K562 (cell line): ENCODE results near the gene SURF6. TPM values are rescaled to one million over a fixed set of nuclear protein-coding genes. Genes with fewer than 3 reads are reported as not detected.

Experiments
- ATF7 ChIP-seq: fragments of 450-650 bp; IDR thresholded peaks from 2 replicates; pipeline ENCODE4 v1.7.1; 2014; ENCODE audit warnings: mild to moderate bottlenecking, moderate library complexity
- CBX1 ChIP-seq: sonication (generic); IDR thresholded peaks from 2 replicates; pipeline ENCODE4 v1.6.1; 2016; ENCODE audit warnings: antibody characterized with exemption, low read depth, mild to moderate bottlenecking
- HDAC6 ChIP-seq: IDR thresholded peaks from 2 replicates; pipeline ENCODE4 v1.6.1; 2012; ENCODE audit warnings: low read depth, mild to moderate bottlenecking, control low read depth, inconsistent platforms, low read length, moderate library complexity
- HLTF ChIP-seq: fragments of 450-650 bp; IDR thresholded peaks from 2 replicates; pipeline ENCODE4 v1.6.1; 2016
- KLF10 ChIP-seq: fragments of 250-450 bp; sonication (Bioruptor Pico); IDR thresholded peaks from 2 replicates; pipeline ENCODE4 v1.6.1; 2021; ENCODE audit warnings: matching md5 sums
- PHB ChIP-seq: fragments of 250-450 bp; sonication (Bioruptor Pico); IDR thresholded peaks from 2 replicates; pipeline ENCODE4 v1.5.0; 2021
- SOX6 ChIP-seq: fragments of 450-650 bp; IDR thresholded peaks from 2 replicates; pipeline ENCODE4 v1.6.1; 2014; ENCODE audit warnings: mild to moderate bottlenecking
- polyA plus RNA-seq, 8 experiments: library from polyadenylated mRNA; depleted of rRNA in 4 of 8; stranded (reverse) in 5 of 8; unstranded in 3 of 8; fragments of >200 nt; fragmentation: Nextera tagmentation in 2 of 8; fragmentation: Illumina TruSeq in 1 of 8; extraction: Ambion mirVana in 2 of 8; extraction: Trizol in 1 of 8; gene quantifications; 2 replicates each; pipeline versions ENCODE4 v1.2.1 to v1.2.3, GENCODE V29; 2011 to 2014; ENCODE audit warnings: inconsistent platforms in 1 of 8, missing spikeins in 1 of 8
- total RNA-seq, 7 experiments: library from RNA; depleted of rRNA in 6 of 7; stranded (reverse); fragments of >200 nt in 6 of 7; fragmentation: Illumina TruSeq in 2 of 7; extraction: Trizol in 2 of 7; gene quantifications; 2 replicates each; pipeline versions ENCODE4 v1.2.1 to v1.2.3, GENCODE V29; 2011 to 2021; ENCODE audit warnings: low replicate concordance in 1 of 7
- TF ChIP-seq, protein P1 (sequence below): sonication (generic); formaldehyde crosslinking; IDR thresholded peaks from 2 replicates; pipeline ENCODE4 v1.8.0; 2022; ENCODE audit warnings: mild to moderate bottlenecking, missing genetic modification reagents
- TF ChIP-seq, protein P2 (sequence below): sonication (generic); formaldehyde crosslinking; IDR thresholded peaks from 2 replicates; pipeline ENCODE4 v1.8.0; 2022; ENCODE audit warnings: missing genetic modification reagents, mild to moderate bottlenecking, borderline replicate concordance
- TF ChIP-seq, protein P3 (sequence below): fragments of 450-650 bp; formaldehyde crosslinking; IDR thresholded peaks from 2 replicates; pipeline ENCODE4 v1.4.0; 2020; ENCODE audit warnings: mild to moderate bottlenecking, moderate library complexity
- TF ChIP-seq, protein P4 (sequence below): sonication (generic); formaldehyde crosslinking; IDR thresholded peaks from 2 replicates; pipeline ENCODE4 v1.8.1; 2022; ENCODE audit warnings: missing genetic modification reagents
- TF ChIP-seq, protein P5 (sequence below): fragments of 450-650 bp; IDR thresholded peaks from 2 replicates; pipeline ENCODE4 v1.6.1; 2018; ENCODE audit not compliant: partially characterized antibody
- TF ChIP-seq, protein P6 (sequence below): conservative IDR thresholded peaks from 2 replicates; pipeline ENCODE4 v1.6.1; 2011; ENCODE audit warnings: low read depth, mild to moderate bottlenecking, low read length; ENCODE audit not compliant: control insufficient read depth

Gene SURF6
- total and polyA plus RNA-seq, 9 of the 15 experiments (the other 6 are each of a cell fraction or from before 2014, with no cell fraction given): 1.4 to 68.3 (median 14.7) TPM

DNA sequence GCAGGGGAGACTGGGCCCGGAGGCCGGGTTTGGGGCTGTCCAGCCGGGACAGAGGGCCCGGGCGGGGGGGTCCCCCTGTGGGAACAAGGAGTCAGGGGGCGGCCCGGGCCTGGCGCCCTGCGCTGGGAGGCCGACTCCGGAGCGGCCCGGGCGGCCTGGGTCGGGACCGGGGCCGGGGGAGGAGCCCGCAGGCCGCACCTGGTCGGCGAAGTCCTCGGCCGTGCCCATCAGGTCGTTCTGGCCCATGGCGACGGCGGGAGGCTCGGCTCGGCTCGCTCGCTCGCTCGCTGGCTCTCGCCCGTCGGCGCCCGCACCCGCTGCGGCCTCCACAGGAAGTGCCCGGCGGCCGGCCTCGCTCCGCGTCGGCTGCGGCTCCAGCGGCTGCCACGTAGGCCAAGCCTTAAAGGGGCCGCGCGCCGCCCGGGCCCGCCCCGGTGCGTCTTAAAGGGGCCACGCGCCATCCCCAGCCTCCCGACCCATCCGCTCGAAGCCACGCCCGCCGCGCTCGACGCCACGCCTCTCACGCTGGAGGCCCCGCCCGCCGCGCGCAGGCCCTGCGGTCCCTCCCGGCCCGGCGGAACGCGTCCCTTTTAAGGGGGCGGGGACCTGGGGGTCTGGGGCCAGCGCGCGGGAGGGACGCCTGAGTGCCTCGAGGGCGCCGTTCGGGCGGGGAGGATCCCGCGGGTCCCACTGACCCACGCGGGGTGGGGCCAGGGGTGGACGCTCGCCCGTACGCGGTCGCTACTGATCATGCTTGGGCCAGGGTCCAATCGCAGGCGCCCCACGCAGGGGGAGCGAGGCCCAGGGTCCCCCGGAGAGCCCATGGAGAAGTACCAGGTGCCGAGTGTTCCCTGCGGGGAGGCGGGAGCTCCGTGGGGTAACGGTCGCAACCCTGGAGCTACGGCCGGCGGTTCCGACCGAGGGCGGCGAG lies 40.0 kb upstream of the SURF6 start, which contains the start of the genes STKLD1 and SURF4 (continued):
- TF ChIP-seq, protein P1, sequence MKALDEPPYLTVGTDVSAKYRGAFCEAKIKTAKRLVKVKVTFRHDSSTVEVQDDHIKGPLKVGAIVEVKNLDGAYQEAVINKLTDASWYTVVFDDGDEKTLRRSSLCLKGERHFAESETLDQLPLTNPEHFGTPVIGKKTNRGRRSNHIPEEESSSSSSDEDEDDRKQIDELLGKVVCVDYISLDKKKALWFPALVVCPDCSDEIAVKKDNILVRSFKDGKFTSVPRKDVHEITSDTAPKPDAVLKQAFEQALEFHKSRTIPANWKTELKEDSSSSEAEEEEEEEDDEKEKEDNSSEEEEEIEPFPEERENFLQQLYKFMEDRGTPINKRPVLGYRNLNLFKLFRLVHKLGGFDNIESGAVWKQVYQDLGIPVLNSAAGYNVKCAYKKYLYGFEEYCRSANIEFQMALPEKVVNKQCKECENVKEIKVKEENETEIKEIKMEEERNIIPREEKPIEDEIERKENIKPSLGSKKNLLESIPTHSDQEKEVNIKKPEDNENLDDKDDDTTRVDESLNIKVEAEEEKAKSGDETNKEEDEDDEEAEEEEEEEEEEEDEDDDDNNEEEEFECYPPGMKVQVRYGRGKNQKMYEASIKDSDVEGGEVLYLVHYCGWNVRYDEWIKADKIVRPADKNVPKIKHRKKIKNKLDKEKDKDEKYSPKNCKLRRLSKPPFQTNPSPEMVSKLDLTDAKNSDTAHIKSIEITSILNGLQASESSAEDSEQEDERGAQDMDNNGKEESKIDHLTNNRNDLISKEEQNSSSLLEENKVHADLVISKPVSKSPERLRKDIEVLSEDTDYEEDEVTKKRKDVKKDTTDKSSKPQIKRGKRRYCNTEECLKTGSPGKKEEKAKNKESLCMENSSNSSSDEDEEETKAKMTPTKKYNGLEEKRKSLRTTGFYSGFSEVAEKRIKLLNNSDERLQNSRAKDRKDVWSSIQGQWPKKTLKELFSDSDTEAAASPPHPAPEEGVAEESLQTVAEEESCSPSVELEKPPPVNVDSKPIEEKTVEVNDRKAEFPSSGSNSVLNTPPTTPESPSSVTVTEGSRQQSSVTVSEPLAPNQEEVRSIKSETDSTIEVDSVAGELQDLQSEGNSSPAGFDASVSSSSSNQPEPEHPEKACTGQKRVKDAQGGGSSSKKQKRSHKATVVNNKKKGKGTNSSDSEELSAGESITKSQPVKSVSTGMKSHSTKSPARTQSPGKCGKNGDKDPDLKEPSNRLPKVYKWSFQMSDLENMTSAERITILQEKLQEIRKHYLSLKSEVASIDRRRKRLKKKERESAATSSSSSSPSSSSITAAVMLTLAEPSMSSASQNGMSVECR (CRISPR knock-in tag): peak; percentile 88
- TF ChIP-seq, protein P2, sequence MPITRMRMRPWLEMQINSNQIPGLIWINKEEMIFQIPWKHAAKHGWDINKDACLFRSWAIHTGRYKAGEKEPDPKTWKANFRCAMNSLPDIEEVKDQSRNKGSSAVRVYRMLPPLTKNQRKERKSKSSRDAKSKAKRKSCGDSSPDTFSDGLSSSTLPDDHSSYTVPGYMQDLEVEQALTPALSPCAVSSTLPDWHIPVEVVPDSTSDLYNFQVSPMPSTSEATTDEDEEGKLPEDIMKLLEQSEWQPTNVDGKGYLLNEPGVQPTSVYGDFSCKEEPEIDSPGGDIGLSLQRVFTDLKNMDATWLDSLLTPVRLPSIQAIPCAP (CRISPR knock-in tag): peak; percentile 68; the same call in 1 of the 2 replicates
- peak; percentile 51; the same call in 1 of the 2 replicates for TF ChIP-seq SOX6
- TF ChIP-seq ATF7: no peak; the same call in 1 of the 2 replicates
- no peak for TF ChIP-seq HLTF
- TF ChIP-seq, protein P3, sequence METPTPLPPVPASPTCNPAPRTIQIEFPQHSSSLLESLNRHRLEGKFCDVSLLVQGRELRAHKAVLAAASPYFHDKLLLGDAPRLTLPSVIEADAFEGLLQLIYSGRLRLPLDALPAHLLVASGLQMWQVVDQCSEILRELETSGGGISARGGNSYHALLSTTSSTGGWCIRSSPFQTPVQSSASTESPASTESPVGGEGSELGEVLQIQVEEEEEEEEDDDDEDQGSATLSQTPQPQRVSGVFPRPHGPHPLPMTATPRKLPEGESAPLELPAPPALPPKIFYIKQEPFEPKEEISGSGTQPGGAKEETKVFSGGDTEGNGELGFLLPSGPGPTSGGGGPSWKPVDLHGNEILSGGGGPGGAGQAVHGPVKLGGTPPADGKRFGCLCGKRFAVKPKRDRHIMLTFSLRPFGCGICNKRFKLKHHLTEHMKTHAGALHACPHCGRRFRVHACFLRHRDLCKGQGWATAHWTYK: no peak; the same call in 1 of the 2 replicates
- TF ChIP-seq, protein P4, sequence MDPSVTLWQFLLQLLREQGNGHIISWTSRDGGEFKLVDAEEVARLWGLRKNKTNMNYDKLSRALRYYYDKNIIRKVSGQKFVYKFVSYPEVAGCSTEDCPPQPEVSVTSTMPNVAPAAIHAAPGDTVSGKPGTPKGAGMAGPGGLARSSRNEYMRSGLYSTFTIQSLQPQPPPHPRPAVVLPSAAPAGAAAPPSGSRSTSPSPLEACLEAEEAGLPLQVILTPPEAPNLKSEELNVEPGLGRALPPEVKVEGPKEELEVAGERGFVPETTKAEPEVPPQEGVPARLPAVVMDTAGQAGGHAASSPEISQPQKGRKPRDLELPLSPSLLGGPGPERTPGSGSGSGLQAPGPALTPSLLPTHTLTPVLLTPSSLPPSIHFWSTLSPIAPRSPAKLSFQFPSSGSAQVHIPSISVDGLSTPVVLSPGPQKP (CRISPR knock-in tag): no peak
- TF ChIP-seq CBX1: peak; percentile 14; the same call in 1 of the 2 replicates
- no peak for TF ChIP-seq HDAC6
- no peak for TF ChIP-seq KLF10
- TF ChIP-seq, protein P5, sequence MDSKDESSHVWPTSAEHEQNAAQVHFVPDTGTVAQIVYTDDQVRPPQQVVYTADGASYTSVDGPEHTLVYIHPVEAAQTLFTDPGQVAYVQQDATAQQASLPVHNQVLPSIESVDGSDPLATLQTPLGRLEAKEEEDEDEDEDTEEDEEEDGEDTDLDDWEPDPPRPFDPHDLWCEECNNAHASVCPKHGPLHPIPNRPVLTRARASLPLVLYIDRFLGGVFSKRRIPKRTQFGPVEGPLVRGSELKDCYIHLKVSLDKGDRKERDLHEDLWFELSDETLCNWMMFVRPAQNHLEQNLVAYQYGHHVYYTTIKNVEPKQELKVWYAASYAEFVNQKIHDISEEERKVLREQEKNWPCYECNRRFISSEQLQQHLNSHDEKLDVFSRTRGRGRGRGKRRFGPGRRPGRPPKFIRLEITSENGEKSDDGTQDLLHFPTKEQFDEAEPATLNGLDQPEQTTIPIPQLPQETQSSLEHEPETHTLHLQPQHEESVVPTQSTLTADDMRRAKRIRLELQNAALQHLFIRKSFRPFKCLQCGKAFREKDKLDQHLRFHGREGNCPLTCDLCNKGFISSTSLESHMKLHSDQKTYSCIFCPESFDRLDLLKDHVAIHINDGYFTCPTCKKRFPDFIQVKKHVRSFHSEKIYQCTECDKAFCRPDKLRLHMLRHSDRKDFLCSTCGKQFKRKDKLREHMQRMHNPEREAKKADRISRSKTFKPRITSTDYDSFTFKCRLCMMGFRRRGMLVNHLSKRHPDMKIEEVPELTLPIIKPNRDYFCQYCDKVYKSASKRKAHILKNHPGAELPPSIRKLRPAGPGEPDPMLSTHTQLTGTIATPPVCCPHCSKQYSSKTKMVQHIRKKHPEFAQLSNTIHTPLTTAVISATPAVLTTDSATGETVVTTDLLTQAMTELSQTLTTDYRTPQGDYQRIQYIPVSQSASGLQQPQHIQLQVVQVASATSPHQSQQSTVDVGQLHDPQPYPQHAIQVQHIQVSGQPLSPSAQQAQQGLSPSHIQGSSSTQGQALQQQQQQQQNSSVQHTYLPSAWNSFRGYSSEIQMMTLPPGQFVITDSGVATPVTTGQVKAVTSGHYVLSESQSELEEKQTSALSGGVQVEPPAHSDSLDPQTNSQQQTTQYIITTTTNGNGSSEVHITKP: peak; percentile 26
- TF ChIP-seq, protein P6, sequence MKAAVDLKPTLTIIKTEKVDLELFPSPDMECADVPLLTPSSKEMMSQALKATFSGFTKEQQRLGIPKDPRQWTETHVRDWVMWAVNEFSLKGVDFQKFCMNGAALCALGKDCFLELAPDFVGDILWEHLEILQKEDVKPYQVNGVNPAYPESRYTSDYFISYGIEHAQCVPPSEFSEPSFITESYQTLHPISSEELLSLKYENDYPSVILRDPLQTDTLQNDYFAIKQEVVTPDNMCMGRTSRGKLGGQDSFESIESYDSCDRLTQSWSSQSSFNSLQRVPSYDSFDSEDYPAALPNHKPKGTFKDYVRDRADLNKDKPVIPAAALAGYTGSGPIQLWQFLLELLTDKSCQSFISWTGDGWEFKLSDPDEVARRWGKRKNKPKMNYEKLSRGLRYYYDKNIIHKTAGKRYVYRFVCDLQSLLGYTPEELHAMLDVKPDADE: peak; percentile 88
- no peak for TF ChIP-seq PHB (CRISPR knock-in tag)
